WTC11 (cell line): Measurements from ENCODE around the gene CCDC92. TPM values are rescaled to one million over a fixed set of nuclear protein-coding genes. Genes with fewer than 3 reads are reported as not detected.

ENCODE experiments used
- ATAC-seq: fragments of 200-7000 bp; cut with Tn5 transposase; 2 replicates; pipeline ENCODE4 v1.10.0; 2021; ENCODE audit warnings: mild to moderate bottlenecking, moderate library complexity
- CTCF ChIA-PET: fragments of 300-600 bp; sonication (Branson Sonifier 250); formaldehyde crosslinking; loops from one replicate; lab custom pipeline; 2021; ENCODE audit warnings: antibody characterized with exemption; lab: Charles Lee
- POLR2A ChIA-PET: fragments of 350-600 bp; sonication (Branson Sonifier 250); formaldehyde crosslinking; loops from one replicate; lab custom pipeline; 2021; ENCODE audit warnings: antibody characterized with exemption; lab: Charles Lee
- DNase-seq: peaks from one replicate; pipeline ENCODE4 v3.0.0; 2021; ENCODE audit warnings: low spot score
- H3K27ac Mint-ChIP-seq: 2 replicates; pipeline ENCODE4 v1.8.0; 2021; ENCODE audit warnings: mixed read lengths
- H3K27me3 Mint-ChIP-seq: 2 replicates; pipeline ENCODE4 v1.8.0; 2021; ENCODE audit warnings: low read depth, mild to moderate bottlenecking, moderate library complexity, mixed read lengths
- H3K36me3 Mint-ChIP-seq: 2 replicates; pipeline ENCODE4 v1.8.0; 2021; ENCODE audit warnings: mixed read lengths
- H3K4me1 Mint-ChIP-seq: 2 replicates; pipeline ENCODE4 v1.8.0; 2022; ENCODE audit warnings: mixed read lengths
- H3K4me3 Mint-ChIP-seq: 2 replicates; pipeline ENCODE4 v1.8.0; 2021; ENCODE audit warnings: mild to moderate bottlenecking, moderate library complexity, mixed read lengths
- H3K9me3 Mint-ChIP-seq: 2 replicates; pipeline ENCODE4 v1.8.0; 2021; ENCODE audit warnings: mixed read lengths
- ATF2 ChIP-seq: sonication (generic); formaldehyde crosslinking; IDR thresholded peaks from 2 replicates; pipeline ENCODE4 v1.8.1; 2022; ENCODE audit warnings: low read depth, missing genetic modification reagents, borderline replicate concordance
- CTCF ChIP-seq: fragments of 200-600 bp; IDR thresholded peaks from 2 replicates; pipeline ENCODE4 v1.8.0; 2022; ENCODE audit warnings: antibody characterized with exemption
- E2F1 ChIP-seq: sonication (generic); formaldehyde crosslinking; IDR thresholded peaks from 2 replicates; pipeline ENCODE4 v1.8.0; 2022; ENCODE audit warnings: mild to moderate bottlenecking, missing genetic modification reagents
- E2F5 ChIP-seq: sonication (generic); formaldehyde crosslinking; IDR thresholded peaks from 2 replicates; pipeline ENCODE4 v1.8.1; 2022; ENCODE audit warnings: mild to moderate bottlenecking, moderate library complexity, missing genetic modification reagents
- ERG ChIP-seq: fragments of 250-450 bp; sonication (Bioruptor Pico); IDR thresholded peaks from 2 replicates; pipeline ENCODE4 v1.8.0; 2021; ENCODE audit warnings: mild to moderate bottlenecking
- ESRRA ChIP-seq: sonication (generic); formaldehyde crosslinking; IDR thresholded peaks from 2 replicates; pipeline ENCODE4 v1.8.1; 2022; ENCODE audit warnings: mild to moderate bottlenecking, missing genetic modification reagents, borderline replicate concordance
- ETV6 ChIP-seq: sonication (generic); formaldehyde crosslinking; IDR thresholded peaks from 2 replicates; pipeline ENCODE4 v1.8.1; 2022; ENCODE audit warnings: mild to moderate bottlenecking, missing genetic modification reagents
- FOXP4 ChIP-seq: sonication (generic); formaldehyde crosslinking; IDR thresholded peaks from 2 replicates; pipeline ENCODE4 v1.8.0; 2022; ENCODE audit warnings: mild to moderate bottlenecking, missing genetic modification reagents
- IRF2 ChIP-seq: sonication (generic); formaldehyde crosslinking; IDR thresholded peaks from 2 replicates; pipeline ENCODE4 v1.8.0; 2022; ENCODE audit warnings: low read depth, missing genetic modification reagents, borderline replicate concordance
- MAX ChIP-seq: sonication (generic); formaldehyde crosslinking; IDR thresholded peaks from 2 replicates; pipeline ENCODE4 v1.8.0; 2022; ENCODE audit warnings: mild to moderate bottlenecking, missing genetic modification reagents
- MLX ChIP-seq: sonication (generic); formaldehyde crosslinking; IDR thresholded peaks from 2 replicates; pipeline ENCODE4 v1.8.1; 2023; ENCODE audit warnings: mild to moderate bottlenecking, missing genetic modification reagents, moderate library complexity
- MYBL2 ChIP-seq: sonication (generic); formaldehyde crosslinking; IDR thresholded peaks from 2 replicates; pipeline ENCODE4 v1.8.1; 2023; ENCODE audit warnings: mild to moderate bottlenecking, moderate library complexity, missing genetic modification reagents
- NR3C1 ChIP-seq: sonication (generic); formaldehyde crosslinking; conservative IDR thresholded peaks from 2 replicates; pipeline ENCODE4 v1.8.1; 2023; ENCODE audit warnings: low read depth, mild to moderate bottlenecking, missing genetic modification reagents
- PRRX2 ChIP-seq: fragments of 250-450 bp; sonication (Bioruptor Pico); IDR thresholded peaks from 2 replicates; pipeline ENCODE4 v1.8.0; 2021; ENCODE audit warnings: mild to moderate bottlenecking
- TEAD1 ChIP-seq: sonication (generic); formaldehyde crosslinking; IDR thresholded peaks from 2 replicates; pipeline ENCODE4 v1.8.0; 2022; ENCODE audit warnings: mild to moderate bottlenecking, missing genetic modification reagents
- TP53 ChIP-seq: sonication (generic); formaldehyde crosslinking; IDR thresholded peaks from 2 replicates; pipeline ENCODE4 v1.8.1; 2023; ENCODE audit warnings: mild to moderate bottlenecking, missing genetic modification reagents
- USF1 ChIP-seq: sonication (generic); formaldehyde crosslinking; IDR thresholded peaks from 2 replicates; pipeline ENCODE4 v1.8.0; 2022; ENCODE audit warnings: mild to moderate bottlenecking, missing genetic modification reagents
- ZNF396 ChIP-seq: fragments of 250-450 bp; sonication (Bioruptor Pico); IDR thresholded peaks from 2 replicates; pipeline ENCODE4 v1.8.0; 2021; ENCODE audit warnings: mild to moderate bottlenecking, moderate library complexity, borderline replicate concordance
- ZNF425 ChIP-seq: fragments of 250-450 bp; sonication (Bioruptor Pico); conservative IDR thresholded peaks from 2 replicates; pipeline ENCODE4 v1.9.0; 2021; ENCODE audit warnings: mild to moderate bottlenecking
- ZNF512 ChIP-seq: sonication (generic); formaldehyde crosslinking; IDR thresholded peaks from 2 replicates; pipeline ENCODE4 v1.8.1; 2022; ENCODE audit warnings: missing genetic modification reagents, borderline replicate concordance
- total RNA-seq: library from RNA; stranded (reverse); gene quantifications from 3 replicates; pipeline ENCODE4 v1.2.3, GENCODE V29; 2021

CCDC92 gene
- total RNA-seq, 1 experiment from 2014 or later: 2.7 TPM

- TF ChIP-seq MLX (no peak), E2F1 (CRISPR knock-in tag) (no peak)
These were observed 37.1 kb upstream of the CCDC92 start (continued) for GRCh38 chr12:124009781-124010180.

GRCh38 chr12:124008595-124008994 lies 36.0 kb upstream of the CCDC92 start:
- no peaks in the 10 kb centered on the region for H3K27me3 Mint-ChIP-seq
- H3K4me1 Mint-ChIP-seq: peaks cover 21% of the 10 kb centered on the region
- ChIA-PET POLR2A (no interaction called here), CTCF (interaction anchor here (1.4 to 2.2 kb wide), 2 partner anchors 24 to 70 kb away, joined by 3 to 5 read pairs; no protein-coding TSS in a partner anchor)
- ATAC-seq (no peak), DNase-seq (no peak)
- peaks cover 26% of the 10 kb centered on the region for H3K36me3 Mint-ChIP-seq
- H3K27ac Mint-ChIP-seq: no peak overlapping the region; the same call in 1 of the 2 replicates
- H3K9me3 Mint-ChIP-seq: no peaks in the 10 kb centered on the region
- H3K4me3 Mint-ChIP-seq: no peak overlapping the region
- TF ChIP-seq MYBL2 (CRISPR knock-in tag): no peak
- TF ChIP-seq IRF2 (CRISPR knock-in tag): no peak
- no peak for TF ChIP-seq ZNF512 (CRISPR knock-in tag)
- no peak for TF ChIP-seq ESRRA (CRISPR knock-in tag)
- no peak for TF ChIP-seq ERG (CRISPR knock-in tag)
- no peak for TF ChIP-seq TEAD1 (CRISPR knock-in tag)
- no peak for TF ChIP-seq ZNF425 (CRISPR knock-in tag)
- TF ChIP-seq ATF2 (CRISPR knock-in tag): no peak
- no peak for TF ChIP-seq E2F5
- TF ChIP-seq ZNF396 (CRISPR knock-in tag): no peak
- no peak for TF ChIP-seq ETV6
- no peak for TF ChIP-seq USF1 (CRISPR knock-in tag)
- no peak for TF ChIP-seq NR3C1
- TF ChIP-seq FOXP4: no peak
- TF ChIP-seq PRRX2: no peak
- no peak for TF ChIP-seq MAX
- TF ChIP-seq CTCF: no peak
- no peak for TF ChIP-seq TP53 (CRISPR knock-in tag)
